Ammon's horn (tissue), 1 donor: ENCODE measurements around the gene GAK.

ENCODE experiments used
- DNase-seq: peaks from one replicate; pipeline ENCODE4 v3.0.0-alpha.2; 2016; ENCODE audit warnings: low spot score

Gene GAK

GRCh38 chr4:888029-888428, 44.1 kb downstream of the GAK start:
- DNase-seq: no peak

GRCh38 chr4:887034-887763, 44.9 kb downstream of the GAK start:
- no peak for DNase-seq

DNA sequence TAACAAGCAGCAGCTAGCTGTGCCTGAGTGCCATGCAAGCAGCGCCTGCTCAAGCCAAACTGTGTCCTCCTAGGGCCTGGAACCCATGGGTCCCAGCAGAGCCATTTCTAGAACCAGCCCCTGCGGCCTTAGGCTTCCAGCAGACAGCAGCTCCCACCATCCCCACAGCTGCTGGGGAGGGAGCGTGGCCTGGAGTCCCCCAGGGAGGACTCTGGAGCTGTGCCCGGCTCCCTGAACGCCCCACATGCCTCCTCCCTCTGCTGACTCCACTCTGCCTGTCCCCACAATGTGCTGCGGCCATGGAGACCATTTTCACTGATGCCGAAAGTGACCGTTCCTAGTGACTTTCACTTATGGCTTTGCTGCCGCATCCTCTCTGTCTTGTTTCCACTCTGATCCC, 45.9 kb downstream of the GAK start:
- no peak for DNase-seq

- no peak for DNase-seq
Measured at GRCh38 chr4:885353-885752, 46.8 kb downstream of the GAK start.

- no peak for DNase-seq
Measured at GRCh38 chr4:884896-885295, 47.2 kb downstream of the GAK start.

GRCh38 chr4:884259-884658, 47.9 kb downstream of the GAK start:
- no peak for DNase-seq

- DNase-seq: no peak
Measured at GRCh38 chr4:883377-884095, 48.6 kb downstream of the GAK start.

DNA sequence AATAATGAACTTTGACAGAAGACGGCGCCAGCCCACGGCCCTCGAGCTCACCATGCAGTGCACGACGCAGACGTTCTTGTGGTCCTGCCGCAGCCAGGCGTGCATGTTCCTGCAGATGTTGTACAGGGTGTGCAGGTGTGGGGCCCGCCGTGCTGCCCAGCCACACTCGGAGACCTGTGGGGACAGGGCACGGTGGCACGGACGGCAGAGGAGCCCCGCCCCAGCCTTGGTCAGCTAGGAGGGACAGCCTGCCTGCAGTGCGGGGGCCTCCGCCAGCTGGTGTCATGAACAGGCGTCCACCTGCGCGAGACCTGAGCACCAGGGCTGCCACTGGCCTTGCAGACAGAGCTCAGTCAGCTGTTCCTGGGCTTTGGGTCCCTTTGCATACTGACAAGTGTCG, 49.5 kb downstream of the GAK start:
- no peak for DNase-seq

DNA sequence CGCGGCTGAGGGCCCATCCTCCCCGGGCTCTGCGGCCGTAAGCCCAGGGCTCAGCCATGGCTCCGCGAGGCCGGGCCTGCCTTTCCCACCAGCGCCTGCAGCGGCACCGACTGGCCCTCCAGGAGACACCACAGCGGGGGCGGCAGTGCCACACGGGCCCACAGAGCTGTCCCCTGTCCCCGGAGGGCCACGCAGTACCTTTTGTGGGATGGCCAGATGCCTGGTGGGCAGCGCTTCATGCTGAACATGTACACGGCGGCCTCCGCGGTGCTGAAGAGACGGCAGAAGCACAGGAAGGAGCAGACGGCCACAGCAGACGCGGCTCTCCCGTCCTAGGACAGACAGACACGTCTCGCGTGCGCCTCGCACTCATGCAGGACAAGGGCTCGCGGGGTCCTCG, 50.4 kb downstream of the GAK start:
- no peak for DNase-seq

GRCh38 chr4:880684-881405, 51.3 kb downstream of the GAK start:
- no peak for DNase-seq

DNA sequence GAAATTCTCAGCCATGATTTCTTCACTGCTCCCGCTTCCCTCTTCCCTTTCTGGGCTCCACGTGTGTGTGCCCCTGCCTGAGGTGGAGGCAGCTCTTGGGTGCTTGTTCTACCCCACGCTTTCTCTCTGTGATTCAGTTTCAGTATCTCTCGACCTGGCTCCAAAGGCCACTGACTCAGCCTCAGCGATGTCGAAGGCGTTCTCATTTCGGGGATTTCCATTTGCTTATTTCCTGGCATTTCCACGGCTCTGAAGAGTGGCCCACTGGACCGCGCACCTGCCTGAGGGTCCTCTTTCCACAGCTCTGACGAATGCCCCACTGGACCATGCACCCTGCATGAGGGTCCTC, 52.4 kb downstream of the GAK start:
- no peak for DNase-seq

GRCh38 chr4:878796-879728, 53.1 kb downstream of the GAK start:
- no peak for DNase-seq

GRCh38 chr4:877502-877901, 54.6 kb downstream of the GAK start:
- DNase-seq: no peak

GRCh38 chr4:876780-877179, 55.3 kb downstream of the GAK start:
- no peak for DNase-seq

GRCh38 chr4:875818-876423, 56.2 kb downstream of the GAK start:
- no peak for DNase-seq

DNA sequence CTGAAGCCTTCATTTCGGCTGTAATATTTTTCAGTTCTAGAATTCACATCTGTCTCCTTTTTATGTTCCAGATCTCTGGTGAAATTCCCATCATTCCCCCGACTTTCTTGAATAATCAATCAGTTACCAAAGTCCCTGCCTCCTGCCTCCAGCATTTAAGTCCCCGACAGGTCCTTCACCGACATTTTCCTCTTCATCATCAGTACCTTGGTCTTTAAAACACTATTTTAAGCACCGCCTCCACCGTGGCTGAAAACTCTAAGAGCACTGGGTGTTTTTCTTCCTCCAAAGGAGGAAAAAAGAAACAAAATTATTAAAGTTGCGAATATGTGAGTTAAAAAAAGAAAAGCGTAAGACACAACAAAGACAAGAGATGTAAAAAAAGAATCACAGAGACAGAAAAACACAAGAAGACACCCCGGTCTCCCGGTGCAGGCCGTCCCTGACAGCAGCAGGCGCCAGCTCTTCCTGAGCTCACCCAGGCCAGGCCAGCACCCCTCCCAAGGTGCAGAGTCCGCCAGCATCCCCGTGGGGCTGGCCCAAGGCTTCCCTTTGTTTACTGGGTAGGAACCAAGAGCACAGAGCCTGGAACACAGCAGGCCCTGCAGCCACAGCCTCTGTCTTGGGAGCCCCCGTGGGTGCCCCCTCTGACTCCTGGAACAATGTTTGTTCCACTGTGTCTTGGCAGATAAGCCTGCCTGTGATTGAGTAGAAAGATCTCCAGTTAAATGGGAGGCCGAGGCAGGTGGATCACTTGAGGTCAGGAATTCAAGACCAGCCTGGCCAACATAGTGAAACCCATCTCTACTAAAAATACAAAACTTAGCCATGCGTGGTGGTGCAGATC, 56.9 kb downstream of the GAK start:
- no peak for DNase-seq

GRCh38 chr4:874056-874455, 58.1 kb downstream of the GAK start:
- no peak for DNase-seq

- peak; percentile 64 for DNase-seq
Measured at GRCh38 chr4:872241-872981, 59.7 kb downstream of the GAK start.

- DNase-seq: no peak
Measured at GRCh38 chr4:871484-871883, 60.6 kb downstream of the GAK start.

DNA sequence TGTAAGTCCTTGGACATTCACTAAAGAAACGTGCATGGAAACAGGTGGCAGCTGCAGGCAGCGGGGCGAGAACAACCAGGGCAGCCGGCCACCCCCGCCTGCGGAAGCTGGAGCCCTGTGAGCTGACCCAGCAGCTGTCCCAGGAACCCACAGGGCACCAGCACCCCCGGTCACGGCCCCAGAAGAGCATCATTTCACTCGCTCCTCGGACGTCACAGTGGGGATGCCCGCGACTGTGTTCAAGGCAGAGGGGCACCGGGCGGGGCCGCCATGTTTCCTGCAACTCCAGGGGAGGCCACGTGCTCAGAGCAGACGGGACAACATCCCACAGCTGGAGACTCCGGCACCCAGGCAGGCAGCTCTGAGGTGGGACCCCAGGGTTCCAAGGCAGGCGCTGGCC, 61.2 kb downstream of the GAK start:
- no peak for DNase-seq
